GM12878 (cell line): ENCODE data around the gene TCF12. TPM values are rescaled to one million over a fixed set of nuclear protein-coding genes. Genes with fewer than 3 reads are reported as not detected.

Experiments used
- ATAC-seq: fragments of 200-7000 bp; cut with Tn5 transposase; 3 replicates; pipeline ENCODE4 v1.9.1; 2020; ENCODE audit warnings: mild to moderate bottlenecking, moderate library complexity
- BruUV-seq: library from RNA; stranded (reverse); fragments of 400-500 nt; replicated peaks from 2 replicates; lab custom pipeline; 2021; lab: Mats Ljungman, UMichigan
- CTCF ChIA-PET: fragments of 300-600 bp; sonication (Branson Sonifier 250); formaldehyde crosslinking; extraction: SDS; loops from one replicate; lab custom pipeline; 2021; ENCODE audit warnings: inconsistent platforms; lab: Yijun Ruan, JAX
- POLR2A ChIA-PET: fragments of 350-600 bp; formaldehyde crosslinking; extraction: SDS; loops from one replicate; lab custom pipeline; 2021; ENCODE audit warnings: inconsistent platforms; lab: Charles Lee
- RAD21 ChIA-PET: fragments of 300-600 bp; sonication (Branson Sonifier 250); formaldehyde crosslinking; loops from one replicate; lab custom pipeline; 2023; ENCODE audit warnings: antibody characterized with exemption; ENCODE audit not compliant: unreplicated experiment; lab: Charles Lee
- SMC1A ChIA-PET: fragments of 300-600 bp; sonication (Branson Sonifier 250); formaldehyde crosslinking; loops from one replicate; lab custom pipeline; 2023; ENCODE audit not compliant: unreplicated experiment, uncharacterized antibody; lab: Charles Lee
- DNase-seq: peaks from one replicate; pipeline ENCODE4 v3.0.0-alpha.2; 2011; ENCODE audit warnings: low read depth, low spot score
- FAIRE-seq: peaks from 3 replicates; lab custom pipeline; 2011; peaks lifted over from hg19 to GRCh38; lab: Jason Lieb, UNC
- H2AFZ ChIP-seq: 2 replicates; pipeline ENCODE4 v1.6.0; 2011; ENCODE audit warnings: low read depth, low read length, control low read depth; ENCODE audit not compliant: control insufficient read depth
- H3K27ac ChIP-seq: 2 replicates; pipeline ENCODE4 v1.5.1; 2011; ENCODE audit warnings: control low read depth; ENCODE audit not compliant: control insufficient read depth, insufficient read depth
- H3K27me3 ChIP-seq, 2 experiments: replicated peaks in 1 of 2; 2 replicates each; pipeline versions ENCODE4 v1.6.0 to v1.6.1; 2011; ENCODE audit warnings: low read length in 1 of 2; ENCODE audit not compliant: control insufficient read depth in 2 of 2, insufficient read depth in 2 of 2
- H3K36me3 ChIP-seq, 2 experiments: 2 replicates each; pipeline ENCODE4 v1.5.1; 2011; ENCODE audit warnings: low read length in 1 of 2; ENCODE audit not compliant: control insufficient read depth in 2 of 2, insufficient read depth in 2 of 2
- H3K4me1 ChIP-seq: 2 replicates; pipeline ENCODE4 v1.6.1; 2011; ENCODE audit warnings: mild to moderate bottlenecking, low read length, moderate library complexity, mixed read lengths; ENCODE audit not compliant: control insufficient read depth, insufficient read depth
- H3K4me2 ChIP-seq: 2 replicates; pipeline ENCODE4 v1.6.0; 2011; ENCODE audit warnings: control low read depth; ENCODE audit not compliant: control insufficient read depth, insufficient read depth
- H3K4me3 ChIP-seq: fragments of 200-600 bp; sonication (generic); 2 replicates; pipeline ENCODE4 v1.5.1; 2016
- H3K79me2 ChIP-seq: 2 replicates; pipeline ENCODE4 v1.6.0; 2011; ENCODE audit warnings: low read length; ENCODE audit not compliant: control insufficient read depth, insufficient read depth
- H3K9ac ChIP-seq: 2 replicates; pipeline ENCODE4 v1.8.0; 2011; ENCODE audit warnings: low read length, control low read depth, mixed read lengths; ENCODE audit not compliant: control insufficient read depth, insufficient read depth
- H3K9me3 ChIP-seq: replicated peaks from 3 replicates; pipeline ENCODE4 v1.5.1; 2011; ENCODE audit warnings: mild to moderate bottlenecking, low read length; ENCODE audit not compliant: control insufficient read depth, insufficient read depth
- H4K20me1 ChIP-seq: 2 replicates; pipeline ENCODE4 v1.6.0; 2011; ENCODE audit not compliant: control insufficient read depth, insufficient read depth
- EZH2 ChIP-seq: IDR thresholded peaks from 2 replicates; pipeline ENCODE4 v1.6.1; 2012; ENCODE audit warnings: low read depth, mild to moderate bottlenecking, control low read depth, inconsistent platforms, low read length, borderline replicate concordance; ENCODE audit not compliant: control insufficient read depth
- FOXM1 ChIP-seq: IDR thresholded peaks from 2 replicates; pipeline ENCODE4 v1.6.1; 2012; ENCODE audit warnings: low read depth, mild to moderate bottlenecking, inconsistent platforms, low read length, moderate library complexity
- HDAC6 ChIP-seq: fragments of 200-600 bp; sonication (generic); IDR thresholded peaks from one replicate; pipeline ENCODE4 v1.8.0; 2017; ENCODE audit warnings: antibody characterized with exemption; ENCODE audit not compliant: unreplicated experiment
- JUNB ChIP-seq: IDR thresholded peaks from 2 replicates; pipeline ENCODE4 v1.6.1; 2016; ENCODE audit warnings: antibody characterized with exemption, mild to moderate bottlenecking
- MYB ChIP-seq: fragments of 150-350 bp; IDR thresholded peaks from 2 replicates; pipeline ENCODE4 v1.6.1; 2014; ENCODE audit warnings: mild to moderate bottlenecking, low read depth, low read length, borderline replicate concordance
- RELB ChIP-seq: fragments of 450-650 bp; IDR thresholded peaks from 2 replicates; pipeline ENCODE4 v1.6.1; 2017; ENCODE audit warnings: low read depth, mild to moderate bottlenecking, moderate library complexity
- RUNX3 ChIP-seq: IDR thresholded peaks from 2 replicates; pipeline ENCODE4 v1.6.1; 2012; ENCODE audit warnings: low read length, inconsistent platforms
- SIN3A ChIP-seq: IDR thresholded peaks from 2 replicates; pipeline ENCODE4 v1.6.1; 2012; ENCODE audit warnings: low read depth, low read length, improper control_type of control experiment
- SMAD1 ChIP-seq: fragments of 450-650 bp; IDR thresholded peaks from 2 replicates; pipeline ENCODE4 v1.6.1; 2018; ENCODE audit warnings: mild to moderate bottlenecking, low read depth; ENCODE audit not compliant: partially characterized antibody
- SMARCA5 ChIP-seq: fragments of 450-650 bp; IDR thresholded peaks from 2 replicates; pipeline ENCODE4 v1.6.1; 2017; ENCODE audit warnings: mild to moderate bottlenecking
- WGBS: methylation state at CpG from one replicate; pipeline ENCODE4 v1.1.6; 2016; ENCODE audit warnings: low lambda C conversion rate; ENCODE audit not compliant: insufficient replicate concordance, insufficient coverage; ENCODE audit errors: missing lambda C conversion rate; 5-methylcytosine and 5-hydroxymethylcytosine counted together
- in situ Hi-C: fragments of 300-500 bp; cut with MboI; formaldehyde crosslinking; loops from 9 replicates; pipeline ENCODE4 v1.14.3; 2018; ENCODE audit warnings: mixed read lengths
- intact Hi-C: fragments of 100-400 bp; cut with micrococcal nuclease; formaldehyde crosslinking; loops from one replicate; pipeline ENCODE4 v1.14.2; 2022; ENCODE audit not compliant: unreplicated experiment
- polyA plus RNA-seq, 11 experiments: library from polyadenylated mRNA; depleted of rRNA in 4 of 11; unstranded in 6 of 11; stranded (reverse) in 5 of 11; fragments of >200 nt; fragmentation: Nextera tagmentation in 4 of 11; fragmentation: Illumina TruSeq in 1 of 11; extraction: Ambion mirVana in 4 of 11; extraction: Trizol in 1 of 11; gene quantifications; 1 replicate in 1 of 11; 2 replicates in 10 of 11; pipeline versions ENCODE4 v1.2.1 to v1.2.3, GENCODE V29; 2011 to 2016; ENCODE audit warnings: inconsistent platforms in 2 of 11, missing spikeins in 2 of 11, low read depth in 1 of 11
- total RNA-seq, 4 experiments: library from RNA; depleted of rRNA in 3 of 4; stranded (reverse); fragments of >200 nt in 3 of 4; fragmentation: Illumina TruSeq in 1 of 4; extraction: Trizol in 1 of 4; gene quantifications; 2 replicates each; pipeline versions ENCODE4 v1.2.1 to v1.2.3, GENCODE V29; 2013 to 2021
- TF ChIP-seq, protein P1 (sequence below): fragments of 450-650 bp; IDR thresholded peaks from 2 replicates; pipeline ENCODE4 v1.6.1; 2017; ENCODE audit warnings: mild to moderate bottlenecking, moderate library complexity

The TCF12 gene
- total and polyA plus RNA-seq, 10 of the 15 experiments (the other 5 are each of a cell fraction or from before 2014, with no cell fraction given), result 8.2 to 70.9 (median 49.5) TPM

DNA sequence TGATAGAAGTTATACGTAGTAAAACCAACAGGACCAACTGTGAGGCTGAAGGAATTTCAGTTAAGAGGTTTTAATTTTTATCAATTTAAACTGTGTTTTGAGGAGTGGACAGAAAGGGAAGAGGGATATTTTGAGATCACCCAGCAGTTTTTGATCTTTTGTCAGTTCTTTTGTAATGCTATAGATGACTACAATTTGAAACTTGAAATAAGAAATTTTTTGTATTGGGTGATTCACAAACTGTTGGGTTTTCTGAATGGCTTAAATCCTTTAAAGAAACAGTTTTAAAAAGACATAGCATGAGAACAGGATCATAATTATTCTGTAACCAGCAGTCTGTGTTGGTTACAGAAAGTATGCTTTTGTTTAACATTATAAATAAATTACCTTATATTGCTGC lies 67.4 kb downstream of the TCF12 start:
- ATAC-seq, result 0 out of 3 replicates have a peak, but pooled peaks have one; percentile 6
- TF ChIP-seq FOXM1 (no peak), SMAD1 (no peak), HDAC6 (no peak), SIN3A (no peak), RELB (no peak), EZH2 (no peak), JUNB (no peak), SMARCA5 (no peak), RUNX3 (no peak), MYB (no peak)
- TF ChIP-seq, protein P1, sequence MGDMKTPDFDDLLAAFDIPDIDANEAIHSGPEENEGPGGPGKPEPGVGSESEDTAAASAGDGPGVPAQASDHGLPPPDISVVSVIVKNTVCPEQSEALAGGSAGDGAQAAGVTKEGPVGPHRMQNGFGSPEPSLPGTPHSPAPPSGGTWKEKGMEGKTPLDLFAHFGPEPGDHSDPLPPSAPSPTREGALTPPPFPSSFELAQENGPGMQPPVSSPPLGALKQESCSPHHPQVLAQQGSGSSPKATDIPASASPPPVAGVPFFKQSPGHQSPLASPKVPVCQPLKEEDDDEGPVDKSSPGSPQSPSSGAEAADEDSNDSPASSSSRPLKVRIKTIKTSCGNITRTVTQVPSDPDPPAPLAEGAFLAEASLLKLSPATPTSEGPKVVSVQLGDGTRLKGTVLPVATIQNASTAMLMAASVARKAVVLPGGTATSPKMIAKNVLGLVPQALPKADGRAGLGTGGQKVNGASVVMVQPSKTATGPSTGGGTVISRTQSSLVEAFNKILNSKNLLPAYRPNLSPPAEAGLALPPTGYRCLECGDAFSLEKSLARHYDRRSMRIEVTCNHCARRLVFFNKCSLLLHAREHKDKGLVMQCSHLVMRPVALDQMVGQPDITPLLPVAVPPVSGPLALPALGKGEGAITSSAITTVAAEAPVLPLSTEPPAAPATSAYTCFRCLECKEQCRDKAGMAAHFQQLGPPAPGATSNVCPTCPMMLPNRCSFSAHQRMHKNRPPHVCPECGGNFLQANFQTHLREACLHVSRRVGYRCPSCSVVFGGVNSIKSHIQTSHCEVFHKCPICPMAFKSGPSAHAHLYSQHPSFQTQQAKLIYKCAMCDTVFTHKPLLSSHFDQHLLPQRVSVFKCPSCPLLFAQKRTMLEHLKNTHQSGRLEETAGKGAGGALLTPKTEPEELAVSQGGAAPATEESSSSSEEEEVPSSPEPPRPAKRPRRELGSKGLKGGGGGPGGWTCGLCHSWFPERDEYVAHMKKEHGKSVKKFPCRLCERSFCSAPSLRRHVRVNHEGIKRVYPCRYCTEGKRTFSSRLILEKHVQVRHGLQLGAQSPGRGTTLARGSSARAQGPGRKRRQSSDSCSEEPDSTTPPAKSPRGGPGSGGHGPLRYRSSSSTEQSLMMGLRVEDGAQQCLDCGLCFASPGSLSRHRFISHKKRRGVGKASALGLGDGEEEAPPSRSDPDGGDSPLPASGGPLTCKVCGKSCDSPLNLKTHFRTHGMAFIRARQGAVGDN, result no peak
- H3K27ac ChIP-seq, result no peak overlapping the region
- in situ Hi-C loops (no loop called here), intact Hi-C loops (no loop called here)
- no peak overlapping the region for H2AFZ ChIP-seq
- no peaks in the 10 kb centered on the region for H4K20me1 ChIP-seq
- no peaks in the 10 kb centered on the region for H3K27me3 ChIP-seq
- H3K36me3 ChIP-seq, result no peaks in the 10 kb centered on the region
- FAIRE-seq, result no peak
- H3K9ac ChIP-seq, result no peak overlapping the region
- ChIA-PET SMC1A (interaction anchor here (1.2 kb wide), 1 partner anchor 32 kb away, joined by 4 read pairs; no protein-coding TSS in a partner anchor), RAD21 (interaction anchor here (1.0 to 1.4 kb wide), 2 partner anchors 21 to 59 kb away, joined by 3 read pairs; no protein-coding TSS in a partner anchor), CTCF (no interaction called here), POLR2A (no interaction called here)
- H3K4me1 ChIP-seq, result peaks cover 26% of the 10 kb centered on the region
- H3K79me2 ChIP-seq, result peaks cover 15% of the 10 kb centered on the region
- BruUV-seq, result no TSS peak
- 55% methylated on average over 1 of the region's 1 CpG for WGBS
- H3K4me3 ChIP-seq, result no peak overlapping the region
- no peak overlapping the region for H3K4me2 ChIP-seq
- H3K9me3 ChIP-seq, result peaks cover under 1% of the 10 kb centered on the region; the same call in 1 of the 3 replicates
- no peak for DNase-seq
